Hepatocyte (in vitro differentiated cells): ENCODE data around the gene RMDN2. TPM values are rescaled to one million over a fixed set of nuclear protein-coding genes. Genes with fewer than 3 reads are reported as not detected.

Source experiments
- DNase-seq: peaks from one replicate; pipeline ENCODE4 v3.0.0-alpha.2; 2016; ENCODE audit warnings: low spot score
- H2AFZ ChIP-seq: fragments of 200-600 bp; sonication (generic); 2 replicates; pipeline ENCODE4 v1.6.0; 2016; ENCODE audit warnings: antibody characterized with exemption, mild to moderate bottlenecking
- H3K27ac ChIP-seq: fragments of 200-600 bp; sonication (generic); 2 replicates; pipeline ENCODE4 v1.5.1; 2016; ENCODE audit warnings: mild to moderate bottlenecking
- H3K27me3 ChIP-seq: fragments of 200-600 bp; sonication (generic); 2 replicates; pipeline ENCODE4 v1.6.1; 2016
- H3K36me3 ChIP-seq: fragments of 200-600 bp; sonication (generic); replicated peaks from 2 replicates; pipeline ENCODE4 v1.5.1; 2016; ENCODE audit warnings: low read depth; ENCODE audit not compliant: insufficient read depth
- H3K4me1 ChIP-seq: fragments of 200-600 bp; sonication (generic); 2 replicates; pipeline ENCODE4 v1.5.1; 2016; ENCODE audit warnings: mild to moderate bottlenecking, moderate library complexity; ENCODE audit not compliant: insufficient read depth
- H3K4me2 ChIP-seq: fragments of 200-600 bp; sonication (generic); 2 replicates; pipeline ENCODE4 v1.6.0; 2016
- H3K4me3 ChIP-seq: fragments of 200-600 bp; sonication (generic); 2 replicates; pipeline ENCODE4 v1.5.1; 2016; ENCODE audit warnings: mild to moderate bottlenecking
- H3K79me2 ChIP-seq: fragments of 200-600 bp; sonication (generic); 2 replicates; pipeline ENCODE4 v1.6.0; 2017; ENCODE audit warnings: mild to moderate bottlenecking
- H3K9me2 ChIP-seq: fragments of 200-600 bp; sonication (generic); replicated peaks from 2 replicates; pipeline ENCODE4 v1.6.0; 2017; ENCODE audit warnings: mild to moderate bottlenecking; ENCODE audit not compliant: insufficient read depth
- H3K9me3 ChIP-seq: fragments of 200-600 bp; sonication (generic); 2 replicates; pipeline ENCODE4 v1.5.1; 2016; ENCODE audit warnings: low read depth, mild to moderate bottlenecking
- H4K20me1 ChIP-seq: fragments of 200-600 bp; sonication (generic); 2 replicates; pipeline ENCODE4 v1.6.0; 2016; ENCODE audit warnings: mild to moderate bottlenecking; ENCODE audit not compliant: insufficient read depth, poor library complexity, severe bottlenecking
- CTCF ChIP-seq: fragments of 200-600 bp; sonication (generic); IDR thresholded peaks from 2 replicates; pipeline ENCODE4 v1.5.1; 2016; ENCODE audit warnings: antibody characterized with exemption, mild to moderate bottlenecking; ENCODE audit not compliant: poor library complexity
- EZH2 ChIP-seq: fragments of 200-600 bp; sonication (generic); IDR thresholded peaks from 2 replicates; pipeline ENCODE4 v1.6.1; 2016; ENCODE audit warnings: antibody characterized with exemption, mild to moderate bottlenecking, borderline replicate concordance
- EZH2phosphoT487 ChIP-seq: fragments of 200-600 bp; sonication (generic); IDR thresholded peaks from one replicate; pipeline ENCODE4 v1.6.1; 2018; ENCODE audit warnings: antibody characterized with exemption, mild to moderate bottlenecking, low read depth, moderate library complexity; ENCODE audit not compliant: unreplicated experiment, severe bottlenecking
- WGBS: methylation state at CpG from one replicate; pipeline ENCODE4 v1.1.6; 2016; ENCODE audit warnings: low lambda C conversion rate; ENCODE audit errors: missing lambda C conversion rate; 5-methylcytosine and 5-hydroxymethylcytosine counted together
- polyA plus RNA-seq: library from polyadenylated mRNA; unstranded; fragments of >200 nt; fragmentation: Nextera tagmentation; extraction: Ambion mirVana; gene quantifications from 2 replicates; pipeline ENCODE4 v1.2.1, GENCODE V29; 2016
- total RNA-seq: library from RNA; depleted of rRNA; stranded (reverse); fragments of >200 nt; gene quantifications from 2 replicates; pipeline ENCODE4 v1.2.3, GENCODE V29; 2014

RMDN2 gene
- total and polyA plus RNA-seq, 2 experiments from 2014 or later, result 9.3 to 14.6 TPM

- no peaks in the 10 kb centered on the region for H3K9me2 ChIP-seq
- H3K4me2 ChIP-seq, result no peak overlapping the region
- no peak overlapping the region for H3K27ac ChIP-seq
- no peak overlapping the region for H2AFZ ChIP-seq
- peaks cover 15% of the 10 kb centered on the region for H3K4me1 ChIP-seq
- WGBS, result 64% methylated on average over 5 of the region's 5 CpGs
- no peak overlapping the region for H3K4me3 ChIP-seq
- H3K27me3 ChIP-seq, result no peaks in the 10 kb centered on the region
- H3K9me3 ChIP-seq, result no peaks in the 10 kb centered on the region
- DNase-seq, result no peak
- no peaks in the 10 kb centered on the region for H4K20me1 ChIP-seq
- TF ChIP-seq EZH2phosphoT487, result no peak
- no peak for TF ChIP-seq EZH2
- TF ChIP-seq CTCF, result no peak
- no peaks in the 10 kb centered on the region for H3K79me2 ChIP-seq
- H3K36me3 ChIP-seq, result no peaks in the 10 kb centered on the region
These were observed 9.3 kb upstream of the RMDN2 start for GRCh38 chr2:37915773-37916172.

GRCh38 chr2:37916512-37917082 lies 8.5 kb upstream of the RMDN2 start:
- Histone ChIP-seq H3K4me3 (no peak overlapping the region), H3K79me2 (no peaks in the 10 kb centered on the region), H3K9me2 (no peaks in the 10 kb centered on the region), H3K36me3 (no peaks in the 10 kb centered on the region), H2AFZ (no peak overlapping the region), H3K9me3 (no peaks in the 10 kb centered on the region), H3K27ac (peak overlapping the region; percentile 16), H4K20me1 (no peaks in the 10 kb centered on the region), H3K27me3 (no peaks in the 10 kb centered on the region), H3K4me2 (no peak overlapping the region), H3K4me1 (peaks cover 23% of the 10 kb centered on the region)
- 89% methylated on average over 3 of the region's 3 CpGs for WGBS
- peak; percentile 47 for DNase-seq
- no peak for TF ChIP-seq EZH2
- no peak for TF ChIP-seq CTCF
- TF ChIP-seq EZH2phosphoT487, result no peak

- no peak for DNase-seq
- Histone ChIP-seq H3K9me2 (no peaks in the 10 kb centered on the region), H3K27ac (peak overlapping the region; percentile 10), H3K4me1 (peaks cover 28% of the 10 kb centered on the region), H4K20me1 (no peaks in the 10 kb centered on the region), H3K36me3 (no peaks in the 10 kb centered on the region), H3K27me3 (no peaks in the 10 kb centered on the region), H3K9me3 (no peaks in the 10 kb centered on the region), H3K79me2 (no peaks in the 10 kb centered on the region), H2AFZ (no peak overlapping the region), H3K4me3 (no peak overlapping the region), H3K4me2 (no peak overlapping the region)
- no peak for TF ChIP-seq EZH2
- no peak for TF ChIP-seq EZH2phosphoT487
- no peak for TF ChIP-seq CTCF
- WGBS, result 93% methylated on average over 9 of the region's 9 CpGs
These were observed 7.5 kb upstream of the RMDN2 start for GRCh38 chr2:37917281-37918228.
